CD4-positive, alpha-beta T cell treated with Interleukin-1 beta for 1 hour (primary cell): ENCODE results near the gene C22orf31.
"Not testable (repeated sequence)": the region's sequence is repeated elsewhere in the genome, so short reads cannot be mapped to it uniquely, and the experiment has no call there.

Source experiments
- DNase-seq, 2 donors: peaks; one replicate each; pipeline ENCODE4 v3.0.0-alpha.2; 2020 to 2022

Gene C22orf31

DNA sequence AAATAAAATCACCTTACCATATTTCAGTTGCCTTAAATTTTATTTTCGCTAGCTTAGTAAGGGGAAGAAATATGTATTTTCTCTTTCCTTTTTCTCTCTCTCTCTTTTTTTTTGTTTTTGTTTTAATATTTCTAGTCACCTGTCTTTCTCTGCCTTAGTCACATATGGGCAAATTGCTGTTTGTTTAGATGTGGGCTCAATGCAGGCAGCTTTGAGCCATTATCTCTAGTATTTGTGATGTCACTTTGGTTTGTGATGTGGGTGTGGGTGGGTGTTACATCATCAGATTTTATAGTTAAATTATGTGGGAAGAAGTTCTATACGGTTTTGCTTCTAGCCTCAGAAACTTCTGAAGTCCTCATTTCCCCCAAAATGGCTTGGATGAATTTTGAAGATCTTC lies at the start of gene C22orf31:
TSS of gene C22orf31 (minus strand) at position 59 of the 400 bp plus-strand sequence. CDS start at position 20, 39 bp downstream.
- DNase-seq: no peak

DNA sequence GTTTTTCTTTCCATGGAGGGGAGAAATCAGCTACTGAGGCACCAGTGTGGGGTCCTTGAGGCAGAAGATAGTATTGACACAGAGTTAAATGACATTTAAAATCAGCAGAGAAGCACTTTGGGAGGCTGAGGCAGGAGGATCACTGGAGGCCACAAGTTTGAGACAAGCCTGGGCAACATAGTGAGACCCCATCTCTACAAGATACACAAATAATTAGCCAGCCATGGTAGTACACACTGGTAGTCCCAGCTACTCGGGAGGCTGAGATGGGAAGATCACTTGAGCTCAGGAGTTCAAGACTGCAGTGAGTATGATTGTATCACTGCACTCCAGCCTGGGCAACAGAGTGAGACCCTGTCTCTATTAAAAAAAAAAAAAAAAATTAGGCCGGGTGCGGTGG lies 49.3 kb upstream of the C22orf31 start:
- no peak for DNase-seq

DNA sequence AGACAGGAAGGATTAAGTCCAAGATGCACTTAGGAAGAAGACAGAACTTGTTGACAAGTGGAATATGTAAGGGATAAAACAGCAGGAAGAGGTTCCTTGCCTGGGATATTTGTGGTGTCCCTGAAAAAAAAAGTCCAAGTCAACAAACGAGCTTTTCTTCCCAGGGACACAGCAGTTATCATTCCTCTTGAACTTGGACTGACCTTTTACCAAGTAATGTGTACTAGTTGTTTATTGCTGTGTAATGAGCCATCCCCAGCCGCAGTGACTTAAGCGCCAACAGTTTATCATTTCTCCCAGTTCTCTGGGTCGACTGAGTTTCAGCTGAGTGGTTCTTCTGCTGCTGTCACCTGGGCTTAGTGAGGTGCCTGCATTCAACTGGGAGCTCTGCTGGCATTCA lies 48.2 kb upstream of the C22orf31 start:
- no peak for DNase-seq

DNA sequence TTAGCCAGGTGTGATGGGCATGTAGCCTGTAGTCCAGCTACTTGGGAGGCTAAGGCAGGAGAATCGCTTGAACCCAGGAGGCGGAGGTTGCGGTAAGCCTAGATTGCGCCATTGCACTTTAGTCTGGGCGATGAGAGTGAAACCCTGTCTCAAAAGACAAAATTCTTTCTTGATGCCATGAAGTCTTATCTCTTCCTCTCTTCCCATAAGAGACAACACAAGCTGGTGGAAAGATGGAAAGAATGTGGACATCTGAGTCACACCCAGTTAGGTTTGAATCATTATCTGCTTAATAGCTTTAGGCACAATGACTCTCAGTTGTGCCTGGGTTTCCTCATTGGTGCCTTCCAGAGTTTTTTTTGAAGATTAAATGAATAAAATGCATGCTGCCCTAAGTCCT lies 46.5 kb upstream of the C22orf31 start:
- no peak for DNase-seq

DNA sequence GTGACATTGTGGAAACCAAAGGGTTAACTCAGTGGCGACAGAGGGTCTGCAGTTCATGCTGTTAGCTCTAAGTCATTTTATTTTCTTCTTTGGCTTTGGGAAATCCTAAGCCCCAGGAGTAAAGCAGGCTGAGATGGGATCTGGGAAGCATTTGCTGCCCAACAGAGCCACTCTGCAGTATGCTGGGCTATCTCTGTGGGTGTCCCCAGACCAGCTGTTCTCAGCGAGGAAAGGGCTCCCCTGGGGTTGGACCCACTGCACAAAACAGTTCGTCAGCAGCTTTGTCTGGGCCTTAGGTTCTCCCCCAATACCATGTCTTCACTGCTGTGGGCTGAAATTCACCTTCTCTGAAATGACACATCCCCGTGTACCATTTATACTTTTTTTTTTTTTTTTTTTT lies 45.2 kb upstream of the C22orf31 start:
- DNase-seq: no peak

DNA sequence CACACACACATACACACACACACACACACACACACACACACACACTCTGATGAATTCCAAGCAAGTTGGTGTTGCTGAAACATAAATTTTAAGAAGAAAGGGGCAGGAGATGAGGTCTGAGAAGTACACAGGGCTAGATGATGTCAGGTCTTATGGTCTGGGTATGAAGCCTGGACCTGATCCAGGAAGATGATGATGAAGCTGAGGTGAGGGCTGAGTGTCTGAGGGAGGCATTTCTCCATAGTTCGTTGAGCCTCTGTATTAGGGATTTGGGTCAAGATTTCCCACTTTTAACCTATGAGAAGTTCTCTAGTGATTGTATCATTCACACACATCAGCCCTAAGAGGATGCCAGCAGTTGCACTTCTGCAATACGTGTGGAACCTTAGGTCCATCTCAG lies 43.8 kb upstream of the C22orf31 start:
- no peak for DNase-seq

DNA sequence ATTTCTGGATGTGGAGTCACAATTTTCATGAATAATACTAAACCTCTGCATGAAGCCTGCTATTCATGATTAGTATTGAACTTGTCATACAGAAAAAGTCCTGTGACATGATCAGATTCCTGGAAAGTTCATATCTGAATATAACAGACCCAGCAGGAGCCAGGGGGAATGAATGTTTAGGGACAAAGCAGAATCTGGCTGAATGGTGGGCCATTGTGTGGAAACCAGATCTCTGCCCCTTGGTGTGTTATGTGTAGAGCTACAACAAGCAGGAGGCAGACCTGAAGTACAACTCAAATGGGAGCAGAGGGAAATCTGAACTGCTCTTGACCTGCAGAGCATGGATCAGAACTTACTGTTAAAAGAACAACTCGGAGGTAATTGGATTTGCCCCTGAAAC lies 41.5 kb upstream of the C22orf31 start:
- no peak for DNase-seq

DNA sequence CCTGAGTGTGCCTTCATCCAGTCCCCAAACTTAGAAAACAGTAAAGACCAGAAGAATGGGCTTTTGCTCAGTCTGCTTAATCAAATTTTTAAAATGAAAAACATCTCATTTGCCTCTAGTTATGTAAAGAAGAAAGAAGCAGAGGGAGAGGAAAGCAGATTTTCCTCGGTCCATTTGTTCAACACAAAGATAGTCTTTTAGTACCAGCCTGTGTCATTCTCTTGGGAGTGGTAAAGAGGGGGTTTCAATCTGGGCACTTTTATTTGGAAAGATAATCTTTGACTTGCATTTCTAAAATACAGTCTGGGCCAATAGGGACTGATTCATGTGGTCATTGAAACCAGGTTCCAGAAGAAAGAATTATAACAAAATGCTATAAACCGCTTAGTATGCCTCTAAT lies 40.7 kb upstream of the C22orf31 start:
- no peak for DNase-seq

DNA sequence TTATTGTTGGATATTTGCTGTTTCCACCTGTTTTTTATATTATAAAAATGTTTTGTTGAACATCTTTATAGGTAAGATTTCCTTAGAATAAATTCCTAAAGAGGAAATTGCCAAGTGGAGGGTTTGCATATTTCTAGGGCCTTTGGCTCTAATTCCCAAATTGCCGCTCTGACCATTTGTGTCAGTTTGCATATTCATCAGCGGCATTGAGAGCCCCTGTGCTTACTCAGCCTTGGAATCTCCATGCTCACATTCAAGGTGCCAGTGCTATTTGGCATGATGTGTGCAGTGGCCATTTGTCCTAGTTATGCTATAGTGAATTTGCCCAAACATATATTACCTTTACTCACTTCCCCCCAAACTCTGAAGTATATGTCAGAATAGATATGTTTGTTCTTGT lies 36.7 kb upstream of the C22orf31 start:
- DNase-seq: no peak

DNA sequence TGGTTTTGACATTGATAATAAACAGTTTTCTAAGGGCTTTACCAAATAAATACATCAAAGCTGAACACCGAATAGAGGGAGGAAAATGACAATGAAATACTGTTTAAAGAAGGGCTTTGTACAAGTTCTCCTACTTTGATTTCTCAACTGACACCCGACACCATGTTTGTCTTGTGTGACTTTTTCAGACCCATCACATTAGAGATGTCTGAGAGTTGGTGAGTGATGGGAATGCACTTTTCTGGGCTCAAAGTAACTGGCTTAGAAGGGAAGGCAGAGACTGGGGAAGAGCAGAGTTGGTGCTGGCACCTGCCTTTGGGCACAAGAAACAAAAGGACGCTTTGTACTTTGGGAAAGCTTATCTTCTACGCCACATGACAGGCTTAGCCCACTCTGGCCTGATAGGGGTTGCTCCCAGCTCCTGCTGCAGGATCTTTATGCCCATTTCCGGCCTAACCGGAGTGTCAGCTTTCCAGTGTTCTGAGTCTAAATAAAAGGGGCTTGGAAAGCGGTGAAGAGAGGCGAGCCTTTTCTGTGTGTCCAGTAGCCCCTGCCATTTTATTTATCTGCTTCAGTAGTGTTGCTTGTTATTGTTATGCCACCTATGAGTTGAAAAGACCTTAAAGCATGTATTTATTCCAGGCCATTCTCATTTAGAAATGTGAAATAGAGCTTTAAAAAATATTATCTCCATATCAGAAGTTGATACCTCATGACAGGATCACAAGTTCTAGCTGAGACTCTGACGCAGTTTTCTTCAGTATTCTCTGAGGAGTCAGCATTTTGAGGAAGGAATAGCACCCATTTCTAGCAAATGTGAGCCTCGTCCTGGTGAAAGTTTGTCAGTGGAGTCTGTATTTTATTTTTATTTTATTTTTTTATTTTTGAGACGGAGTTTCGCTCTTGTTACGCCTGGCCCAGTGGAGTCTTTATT lies 35.4 kb upstream of the C22orf31 start:
- DNase-seq: no peak

DNA sequence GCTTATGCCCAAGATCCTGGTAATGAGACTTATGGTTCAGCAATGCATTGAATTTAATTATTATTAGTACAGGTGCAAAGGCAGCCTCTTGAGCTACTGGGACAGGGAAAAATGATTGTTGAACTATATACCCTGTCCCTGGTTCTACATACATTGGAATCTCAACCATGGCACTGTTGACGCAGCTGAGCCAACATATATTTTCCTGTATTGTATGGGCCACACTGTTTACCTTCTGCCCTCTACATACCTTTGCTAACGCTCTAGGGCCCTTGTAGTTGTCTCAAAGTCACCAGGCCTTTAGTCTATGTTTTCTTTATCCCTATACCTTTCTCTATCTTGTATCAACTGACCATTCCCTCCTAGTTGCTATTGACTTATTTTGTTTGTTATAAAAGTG lies 33.8 kb upstream of the C22orf31 start:
- DNase-seq: no peak

DNA sequence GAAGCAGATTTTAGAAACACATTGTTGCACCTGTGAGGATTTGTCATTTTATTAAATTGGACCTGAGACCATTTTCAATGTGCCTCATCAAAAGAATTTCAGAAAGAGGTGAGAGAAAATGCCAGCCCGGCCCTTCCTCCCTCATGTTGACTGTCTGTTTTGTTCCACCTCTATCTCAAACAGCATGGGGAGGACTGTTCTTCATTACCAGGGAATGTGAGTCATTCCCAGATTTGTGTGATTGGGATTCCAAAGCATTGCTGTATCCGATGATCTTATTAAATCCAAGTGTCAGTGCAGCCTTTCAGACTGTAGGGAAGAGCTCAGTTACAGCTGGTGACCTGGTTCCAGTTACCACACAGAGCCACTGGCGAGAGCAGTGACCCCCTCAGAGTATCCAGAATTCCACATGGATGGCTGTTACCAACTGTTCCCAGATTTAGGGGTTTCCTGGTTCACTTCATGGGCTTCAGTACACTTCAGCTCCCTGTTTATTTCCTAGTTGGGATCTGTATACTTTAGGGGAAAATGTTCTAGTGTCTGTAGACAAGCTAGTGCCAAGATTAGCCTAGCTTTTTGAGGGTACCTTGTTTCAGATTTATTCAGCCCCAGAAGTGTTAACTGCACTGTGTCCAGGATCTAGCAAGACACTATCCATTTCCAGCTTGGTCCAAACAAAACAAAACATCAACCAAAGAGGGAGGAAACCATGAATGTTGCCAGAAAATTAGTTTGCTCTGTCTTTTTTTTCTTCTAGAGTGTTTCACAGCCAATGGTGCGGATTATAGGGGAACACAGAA lies 32.1 kb upstream of the C22orf31 start:
- DNase-seq: no peak

DNA sequence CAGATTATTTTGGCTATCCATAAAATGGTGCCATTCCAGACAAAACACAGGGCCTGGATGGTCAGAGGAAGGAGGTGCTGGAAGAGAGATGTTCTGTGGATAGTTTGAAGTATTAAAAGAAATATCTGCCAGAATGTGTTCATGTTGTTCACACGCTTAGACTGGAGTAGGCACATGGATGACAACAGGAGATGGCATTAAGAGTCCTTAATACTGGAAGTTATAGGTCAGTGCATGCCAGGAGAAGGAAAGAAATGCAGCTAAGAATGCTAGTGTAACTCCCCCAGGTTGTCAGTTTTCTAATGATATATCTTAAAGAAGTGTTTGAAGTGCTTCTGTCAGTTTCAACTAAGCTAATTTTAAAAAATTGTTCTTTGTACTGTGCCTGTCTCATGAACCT lies 31.4 kb upstream of the C22orf31 start:
- no peak for DNase-seq

DNA sequence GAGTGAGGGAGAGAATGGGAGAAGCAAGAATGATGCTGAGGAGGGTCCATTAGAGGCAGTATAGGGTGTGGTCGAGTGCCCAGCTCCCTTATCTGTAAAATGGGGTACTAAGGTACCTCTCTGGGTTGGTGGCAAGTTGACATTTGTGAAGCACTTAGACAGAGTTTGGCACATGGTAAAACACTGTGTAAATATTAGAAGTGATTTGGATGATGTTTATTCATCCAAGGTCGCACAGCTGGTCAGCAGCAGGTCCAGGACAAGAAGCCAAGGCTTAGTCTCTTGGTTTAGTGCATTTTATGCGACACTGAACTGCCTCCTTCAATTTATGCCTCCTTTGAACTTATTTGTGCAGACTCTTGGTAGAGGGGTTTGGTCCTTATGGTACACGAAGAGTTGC lies 30.6 kb upstream of the C22orf31 start:
- no peak for DNase-seq

DNA sequence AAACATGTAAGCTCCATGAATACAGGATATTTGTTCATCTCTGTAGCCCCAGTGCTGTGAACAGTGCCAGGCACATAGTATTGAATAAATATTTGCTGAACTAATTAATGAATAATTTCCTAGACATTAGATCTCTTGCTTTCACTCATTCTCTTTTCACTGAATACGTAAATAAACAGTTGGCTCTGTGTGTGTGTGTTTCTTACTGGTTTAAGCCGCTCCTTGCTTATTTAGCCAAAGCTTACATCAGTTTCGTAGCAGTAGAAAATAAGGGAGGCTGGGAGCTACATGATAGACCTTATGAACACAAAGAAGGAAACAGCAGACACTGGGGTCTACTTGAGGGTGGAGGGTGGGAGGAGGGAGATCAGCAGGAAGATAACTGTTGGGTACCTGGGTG lies 28.4 kb upstream of the C22orf31 start:
- DNase-seq: no peak

DNA sequence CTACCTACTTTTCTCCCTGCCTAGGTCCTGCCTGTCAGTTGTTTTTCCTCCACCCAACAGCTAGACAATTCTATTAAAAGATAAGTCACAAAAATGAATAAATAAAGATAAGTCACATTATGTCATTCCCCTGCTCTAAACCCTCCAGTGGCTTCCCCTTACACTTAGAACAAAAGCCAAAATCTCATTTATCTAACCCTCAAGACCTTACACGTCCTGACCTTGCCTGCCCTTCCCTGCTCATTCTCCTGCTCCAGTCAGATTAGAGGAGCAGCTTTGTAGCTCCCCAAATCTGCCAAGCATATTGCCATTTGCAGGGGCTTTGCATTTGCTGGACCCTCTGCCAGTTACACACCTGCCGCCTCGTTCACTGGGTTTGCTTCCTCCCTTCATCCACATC lies 27.9 kb upstream of the C22orf31 start:
- no peak for DNase-seq

DNA sequence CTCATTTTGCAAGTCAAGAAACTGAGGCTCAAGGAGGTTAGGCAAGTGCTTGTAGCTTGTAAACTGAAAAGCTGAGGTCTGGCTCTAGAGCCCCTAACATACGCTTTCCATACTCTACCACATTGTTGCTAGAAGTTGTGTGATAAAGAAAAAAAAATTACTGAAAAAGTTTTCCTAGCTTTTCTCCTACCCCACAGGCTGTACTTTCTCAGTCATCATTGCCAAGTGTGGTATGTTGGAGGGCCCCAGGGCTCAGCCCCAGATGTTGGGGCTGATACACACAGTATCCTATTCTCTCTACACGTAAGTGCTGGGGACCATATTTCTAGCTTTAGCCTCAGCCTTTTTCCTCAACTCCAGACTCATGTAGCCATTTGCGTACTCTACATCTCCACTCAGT lies 27.2 kb upstream of the C22orf31 start:
- no peak for DNase-seq

DNA sequence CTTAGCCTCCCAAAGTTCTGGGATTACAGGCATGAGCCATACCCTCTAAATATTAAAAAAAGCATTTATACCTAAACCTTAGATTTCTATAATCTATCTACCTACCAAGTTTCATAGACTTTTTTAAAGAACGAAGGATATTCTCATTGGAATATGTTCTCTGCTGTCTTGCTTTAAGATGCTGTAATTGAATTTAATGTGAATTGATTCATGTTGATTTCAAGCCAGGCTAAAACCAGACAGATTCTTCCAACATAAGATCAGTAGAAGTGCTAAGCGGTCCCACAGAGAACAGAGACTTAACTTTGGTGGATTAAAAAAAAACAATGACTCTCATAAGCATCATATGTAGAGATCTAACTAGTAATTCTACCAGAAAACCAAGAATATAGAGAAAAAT lies 25.4 kb upstream of the C22orf31 start:
- DNase-seq: no peak

DNA sequence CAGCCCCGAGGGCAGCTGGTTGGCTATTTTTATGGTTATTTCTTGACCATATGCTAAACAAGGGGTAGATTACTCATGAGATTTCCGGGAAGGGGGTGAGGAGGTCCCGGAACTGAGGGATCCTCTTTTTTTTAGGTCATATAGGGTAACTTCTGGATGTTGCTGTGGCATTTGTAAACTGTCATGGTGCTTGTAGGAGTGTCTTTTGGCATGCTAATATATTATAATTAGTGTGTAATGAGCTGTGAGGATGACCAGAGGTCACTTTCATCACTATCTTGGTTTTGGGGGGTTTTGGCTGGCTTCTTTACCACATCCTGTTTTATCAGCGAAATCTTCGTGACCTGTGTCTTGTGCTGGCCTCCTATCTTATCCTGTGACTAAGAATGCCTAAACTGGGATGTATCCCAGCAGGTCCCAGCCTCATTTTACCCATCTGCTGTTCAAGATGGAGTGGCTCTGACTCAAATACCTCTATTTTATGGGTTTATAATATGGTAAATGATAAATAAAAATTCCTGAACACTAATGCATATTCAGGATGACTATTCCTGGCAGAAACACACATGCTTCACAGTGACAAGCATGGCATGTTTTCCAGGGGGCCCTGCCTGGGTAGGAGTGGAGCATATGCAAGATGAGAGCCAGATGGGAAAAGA lies 22.4 kb upstream of the C22orf31 start:
- no peak for DNase-seq

DNA sequence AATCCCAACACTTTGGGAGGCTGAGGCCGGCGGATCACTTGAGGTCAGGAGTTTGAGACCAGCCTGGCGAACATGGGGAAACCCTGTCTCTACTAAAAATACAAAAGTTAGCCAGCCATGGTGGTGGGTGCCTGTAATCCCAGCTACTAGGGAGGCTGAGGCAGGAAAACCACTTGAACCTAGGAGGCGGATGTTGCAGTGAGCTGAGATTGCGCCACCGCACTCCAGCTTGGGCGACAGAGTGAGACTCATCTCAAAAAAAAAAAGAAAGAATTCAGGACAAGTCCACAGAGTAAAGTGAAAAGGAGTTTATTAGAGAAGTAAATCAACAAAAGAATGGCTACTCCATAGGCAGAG lies 21.9 kb upstream of the C22orf31 start:
- DNase-seq: not testable (repeated sequence)

DNA sequence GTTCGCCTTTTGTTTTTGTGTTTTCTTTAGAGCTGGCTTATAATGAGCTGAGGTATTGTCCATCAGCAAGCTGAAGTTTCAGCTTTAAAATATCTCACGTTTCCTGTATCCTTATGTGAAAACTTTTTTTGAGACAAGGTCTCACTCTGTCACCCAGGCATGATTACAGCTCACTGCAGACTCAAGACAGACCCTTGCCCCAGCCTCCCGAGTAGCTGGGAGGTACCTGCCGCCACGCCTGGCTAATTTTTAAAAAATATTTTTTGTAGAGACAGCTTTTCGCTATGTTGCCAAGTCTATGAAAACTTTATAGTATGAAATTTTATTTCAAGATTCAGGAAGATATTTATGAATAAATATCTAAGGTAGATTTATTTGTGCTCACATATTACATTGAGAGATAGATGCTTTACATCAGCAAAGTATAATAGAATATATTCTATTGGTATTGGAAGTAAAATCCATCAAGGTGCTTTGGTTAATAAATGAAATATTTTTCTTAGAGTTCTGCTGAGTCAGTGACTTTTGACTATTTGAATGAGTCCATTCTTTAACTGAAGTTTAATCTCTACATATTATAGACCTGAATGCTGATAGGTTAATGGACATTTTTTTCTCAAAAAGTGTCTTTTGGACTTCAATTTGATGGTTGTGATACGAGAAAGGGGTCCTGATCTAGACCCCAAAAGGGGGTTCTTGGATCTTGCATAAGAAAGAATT lies 21.4 kb upstream of the C22orf31 start:
- no peak for DNase-seq

DNA sequence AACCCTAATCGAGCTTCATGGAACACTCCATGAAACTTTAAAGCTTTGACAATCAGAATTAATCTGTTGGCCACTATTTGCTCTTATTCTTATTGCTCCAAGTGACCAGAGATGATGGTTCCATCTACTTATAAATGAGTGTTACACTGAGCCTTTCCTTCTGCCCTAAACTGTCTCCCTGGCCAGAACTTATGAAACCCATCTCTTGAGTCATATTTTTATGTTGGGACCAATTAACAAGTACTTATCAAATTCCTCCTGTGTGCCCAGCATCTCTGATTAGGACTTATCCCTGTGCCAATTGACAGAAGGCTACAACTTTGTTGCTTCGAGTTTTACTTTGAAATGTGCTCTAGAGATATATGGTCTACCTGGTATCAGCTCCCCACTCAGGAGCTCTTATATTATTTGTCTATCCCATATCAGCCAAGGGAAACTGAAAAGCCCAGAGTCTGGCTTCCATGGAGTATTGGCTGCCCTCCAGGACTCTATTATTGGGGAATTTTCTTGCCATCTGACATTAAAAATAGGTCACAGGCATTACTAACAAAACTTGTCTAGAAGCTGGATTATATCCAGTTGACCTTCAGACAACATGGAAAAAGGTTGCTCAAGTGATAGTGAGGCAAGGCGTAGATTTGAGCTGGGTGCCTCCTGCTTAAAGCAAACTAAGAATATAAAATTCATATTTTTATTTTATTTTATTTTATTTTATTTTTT lies 20.0 kb upstream of the C22orf31 start:
- DNase-seq: no peak
